H1 (cell line): Measurements from ENCODE around the gene MAGEA12. TPM values are rescaled to one million over a fixed set of nuclear protein-coding genes. Genes with fewer than 3 reads are reported as not detected.
"Not testable (repeated sequence)": the region's sequence is repeated elsewhere in the genome, so short reads cannot be mapped to it uniquely, and the experiment has no call there.

Source experiments
- CTCF ChIA-PET: fragments of 300-600 bp; sonication (Branson Sonifier 250); formaldehyde crosslinking; loops from one replicate; lab custom pipeline; 2021; ENCODE audit not compliant: partially characterized antibody; lab: Charles Lee
- POLR2A ChIA-PET: fragments of 300-600 bp; sonication (Branson Sonifier 250); formaldehyde crosslinking; loops from one replicate; lab custom pipeline; 2021; ENCODE audit warnings: inconsistent platforms; ENCODE audit not compliant: partially characterized antibody; lab: Charles Lee
- DNase-seq, 2 experiments: peaks; one replicate each; pipeline versions ENCODE4 v3.0.0 to v3.0.0-alpha.2; 2010 to 2022; ENCODE audit warnings: low spot score in 2 of 2, low read depth in 1 of 2, mixed read lengths in 1 of 2
- FAIRE-seq: peaks from 2 replicates; lab custom pipeline; 2011; peaks lifted over from hg19 to GRCh38; lab: Jason Lieb, UNC
- H2AFZ ChIP-seq: 2 replicates; pipeline ENCODE4 v1.8.1; 2012; ENCODE audit warnings: low read length, inconsistent platforms
- H2AK5ac ChIP-seq: 2 replicates; pipeline ENCODE4 v1.6.1; 2013; ENCODE audit warnings: low read depth, low read length
- H2BK120ac ChIP-seq: replicated peaks from 2 replicates; pipeline ENCODE3; 2013; ENCODE audit warnings: low read depth, low read length, inconsistent platforms
- H2BK12ac ChIP-seq: 2 replicates; pipeline ENCODE4 v1.6.1; 2013; ENCODE audit warnings: low read depth, low read length
- H2BK15ac ChIP-seq: 2 replicates; pipeline ENCODE4 v1.6.1; 2013; ENCODE audit warnings: low read length
- H2BK20ac ChIP-seq: 2 replicates; pipeline ENCODE4 v1.6.1; 2013; ENCODE audit warnings: low read length
- H2BK5ac ChIP-seq: 2 replicates; pipeline ENCODE4 v1.6.1; 2013; ENCODE audit warnings: low read depth, low read length
- H3K14ac ChIP-seq: 2 replicates; pipeline ENCODE4 v1.6.1; 2013; ENCODE audit warnings: inconsistent platforms; ENCODE audit not compliant: insufficient read length
- H3K18ac ChIP-seq: 2 replicates; pipeline ENCODE4 v1.6.1; 2013; ENCODE audit warnings: low read length; ENCODE audit errors: extremely low read depth
- H3K23ac ChIP-seq: 2 replicates; pipeline ENCODE4 v1.6.1; 2013; ENCODE audit warnings: inconsistent platforms; ENCODE audit not compliant: insufficient read length
- H3K23me2 ChIP-seq: 2 replicates; pipeline ENCODE4 v1.6.1; 2013; ENCODE audit warnings: low read depth, low read length
- H3K27ac ChIP-seq: 2 replicates; pipeline ENCODE4 v1.6.1; 2011; ENCODE audit warnings: low read depth, low read length, inconsistent platforms
- H3K27me3 ChIP-seq, 4 experiments: replicated peaks in 1 of 4; 1 replicate in 1 of 4; 2 replicates in 3 of 4; pipeline versions ENCODE4 v1.6.1 to v1.8.1; 2011 to 2013; ENCODE audit warnings: low read length in 3 of 4, mild to moderate bottlenecking in 3 of 4, inconsistent platforms in 2 of 4, mixed read lengths in 2 of 4, moderate library complexity in 1 of 4; ENCODE audit not compliant: control insufficient read depth in 3 of 4, insufficient read depth in 3 of 4; ENCODE audit errors: extremely low read depth in 1 of 4
- H3K36me3 ChIP-seq, 4 experiments: 2 replicates each; pipeline versions ENCODE4 v1.6.1 to v1.8.1; 2011 to 2013; ENCODE audit warnings: mild to moderate bottlenecking in 4 of 4, low read length in 3 of 4, moderate library complexity in 2 of 4, control low read depth in 1 of 4, inconsistent platforms in 1 of 4; ENCODE audit not compliant: insufficient read depth in 4 of 4, control insufficient read depth in 2 of 4
- H3K4ac ChIP-seq: replicated peaks from 2 replicates; pipeline ENCODE3; 2013; ENCODE audit warnings: low read length, low read depth, mixed read lengths, inconsistent platforms; ENCODE audit not compliant: insufficient read length
- H3K4me1 ChIP-seq, 4 experiments: replicated peaks in 1 of 4; 1 replicate in 1 of 4; 2 replicates in 3 of 4; pipeline versions ENCODE4 v1.6.1 to v1.8.1; 2011 to 2013; ENCODE audit warnings: low read length in 3 of 4, inconsistent platforms in 2 of 4, mixed read lengths in 1 of 4; ENCODE audit not compliant: insufficient read depth in 4 of 4, control insufficient read depth in 3 of 4
- H3K4me2 ChIP-seq, 2 experiments: 2 replicates each; pipeline versions ENCODE4 v1.6.1 to v1.8.1; 2011 to 2013; ENCODE audit warnings: low read depth in 2 of 2, low read length in 2 of 2, control low read depth in 1 of 2, inconsistent platforms in 1 of 2, mild to moderate bottlenecking in 1 of 2; ENCODE audit not compliant: insufficient read depth in 1 of 2
- H3K4me3 ChIP-seq, 4 experiments: fragments of 200-600, 300-600 bp in 1 of 4; sonication (generic), shearing (Covaris generic), sonication (Bioruptor Twin) in 1 of 4; 2 replicates each; pipeline versions ENCODE4 v1.5.1 to v1.8.1; 2011 to 2016; ENCODE audit warnings: low read length in 4 of 4, low read depth in 3 of 4, control low read depth in 2 of 4, inconsistent platforms in 2 of 4, mild to moderate bottlenecking in 2 of 4, mixed read lengths in 1 of 4, moderate library complexity in 1 of 4; ENCODE audit not compliant: insufficient read depth in 2 of 4; ENCODE audit errors: extremely low read depth in 1 of 4
- H3K56ac ChIP-seq: replicated peaks from 2 replicates; pipeline ENCODE3; 2013; ENCODE audit warnings: low read depth, mild to moderate bottlenecking, mixed read lengths, low read length, inconsistent platforms; ENCODE audit not compliant: insufficient read length
- H3K79me1 ChIP-seq: 2 replicates; pipeline ENCODE4 v1.6.1; 2013; ENCODE audit warnings: low read depth, low read length, control low read depth
- H3K79me2 ChIP-seq, 2 experiments: 2 replicates each; pipeline versions ENCODE4 v1.6.1 to v1.8.1; 2012 to 2013; ENCODE audit warnings: low read length in 2 of 2, mild to moderate bottlenecking in 2 of 2, inconsistent platforms in 1 of 2; ENCODE audit not compliant: insufficient read depth in 2 of 2, control insufficient read depth in 1 of 2
- H3K9ac ChIP-seq, 4 experiments: replicated peaks in 1 of 4; 1 replicate in 1 of 4; 2 replicates in 3 of 4; pipeline versions ENCODE4 v1.6.1 to v1.8.1; 2011 to 2013; ENCODE audit warnings: low read depth in 3 of 4, low read length in 3 of 4, control low read depth in 2 of 4, mild to moderate bottlenecking in 2 of 4, moderate library complexity in 2 of 4, inconsistent platforms in 1 of 4; ENCODE audit errors: extremely low read depth in 1 of 4
- H3K9me3 ChIP-seq, 2 experiments: 2 replicates each; pipeline versions ENCODE4 v1.6.1 to v1.8.1; 2012 to 2013; ENCODE audit warnings: mild to moderate bottlenecking in 2 of 2, moderate library complexity in 2 of 2, control low read depth in 1 of 2, inconsistent platforms in 1 of 2, low read depth in 1 of 2, low read length in 1 of 2, mixed read lengths in 1 of 2; ENCODE audit not compliant: insufficient read depth in 2 of 2
- H4K20me1 ChIP-seq, 2 experiments: replicated peaks in 1 of 2; 2 replicates each; pipeline versions ENCODE3 to v1.8.1; 2011 to 2013; ENCODE audit warnings: inconsistent platforms in 2 of 2, low read length in 2 of 2, mild to moderate bottlenecking in 1 of 2; ENCODE audit not compliant: insufficient read depth in 2 of 2, control insufficient read depth in 1 of 2
- H4K5ac ChIP-seq: 2 replicates; pipeline ENCODE4 v1.6.1; 2013; ENCODE audit warnings: low read length, low read depth, mixed read lengths, inconsistent platforms; ENCODE audit not compliant: insufficient read length
- H4K8ac ChIP-seq: 2 replicates; pipeline ENCODE4 v1.8.0; 2013; ENCODE audit warnings: mild to moderate bottlenecking, moderate library complexity, low read length, inconsistent platforms; ENCODE audit not compliant: insufficient read depth; ENCODE audit errors: extremely low read depth
- H4K91ac ChIP-seq: replicated peaks from 2 replicates; pipeline ENCODE3; 2013; ENCODE audit warnings: low read length, mixed read lengths, inconsistent platforms; ENCODE audit not compliant: insufficient read length
- WGBS, 2 experiments: shearing (Covaris generic) in 1 of 2; methylation state at CpG; one replicate each; pipeline versions ENCODE4 v1.1.6 to v1.1.7; 2013 to 2015; ENCODE audit warnings: low lambda C conversion rate in 2 of 2, mixed read lengths in 2 of 2, inconsistent platforms in 1 of 2, low coverage in 1 of 2, missing lambda C conversion rate in 1 of 2; ENCODE audit not compliant: insufficient replicate concordance in 2 of 2, insufficient coverage in 1 of 2, insufficient read length in 1 of 2; ENCODE audit errors: extremely low coverage in 1 of 2, missing lambda C conversion rate in 1 of 2; 5-methylcytosine and 5-hydroxymethylcytosine counted together
- polyA plus RNA-seq, 7 experiments: library from polyadenylated mRNA; depleted of rRNA in 3 of 7; stranded (reverse) in 5 of 7; unstranded in 2 of 7; fragments of >200 nt in 5 of 7; fragments of 200-250 nt in 2 of 7; gene quantifications; 1 replicate in 5 of 7; 2 replicates in 1 of 7; 4 replicates in 1 of 7; pipeline versions ENCODE4 v1.2.1 to v1.2.3, GENCODE V29; 2011 to 2013; ENCODE audit warnings: missing spikeins in 2 of 7, mixed read lengths in 2 of 7
- total RNA-seq: library from RNA; stranded (reverse); fragmentation: NEBNext Ultra II Directional; extraction: Animal tissue kit (Norgen Biotek cat#: 25700); gene quantifications from 2 replicates; pipeline ENCODE4 v1.2.1, GENCODE V29; 2021

Gene MAGEA12
- total and polyA plus RNA-seq, 2 of the 8 experiments (the other 6 are each of a cell fraction or from before 2014, with no cell fraction given): not detected

DNA sequence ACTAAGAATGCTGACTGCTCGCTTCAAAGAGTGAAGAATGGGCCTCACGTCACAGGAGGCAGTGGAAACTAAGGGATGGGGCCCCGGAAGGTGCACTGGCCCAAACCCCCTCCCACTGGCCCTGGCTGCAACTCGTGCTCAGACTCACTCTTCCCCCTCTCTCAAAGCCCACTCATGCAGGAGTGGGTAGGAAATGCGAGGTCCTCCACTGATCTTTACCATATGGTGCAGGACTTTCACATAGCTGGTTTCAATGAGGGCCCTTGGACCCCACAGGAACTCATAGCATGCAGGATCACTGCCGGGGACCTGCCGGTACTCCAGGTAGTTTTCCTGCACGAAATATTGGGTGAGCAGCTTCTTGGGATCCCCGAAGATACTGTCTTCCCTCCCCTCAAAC lies 33.0 kb downstream of the MAGEA12 start:
- H3K79me1 ChIP-seq, H2BK12ac ChIP-seq, POLR2A ChIA-PET, H3K14ac ChIP-seq, H3K79me2 ChIP-seq, DNase-seq, H3K36me3 ChIP-seq, H3K4me2 ChIP-seq, H2AK5ac ChIP-seq, H3K4ac ChIP-seq, H2BK5ac ChIP-seq, H4K8ac ChIP-seq, H2BK15ac ChIP-seq, CTCF ChIA-PET, H3K23ac ChIP-seq, H3K9ac ChIP-seq, H3K4me3 ChIP-seq, H3K27ac ChIP-seq, H4K5ac ChIP-seq, H3K56ac ChIP-seq, H2BK20ac ChIP-seq, H3K4me1 ChIP-seq, H4K91ac ChIP-seq, H2AFZ ChIP-seq, H3K23me2 ChIP-seq, H3K18ac ChIP-seq, H4K20me1 ChIP-seq, H3K9me3 ChIP-seq, H3K27me3 ChIP-seq, H2BK120ac ChIP-seq: not testable (repeated sequence)
- peak; percentile 78 for FAIRE-seq
- 91% methylated on average over 5 of the region's 9 CpGs; no CpG with 5 or more reads in 1 of the 2 experiments for WGBS, 2 experiments

DNA sequence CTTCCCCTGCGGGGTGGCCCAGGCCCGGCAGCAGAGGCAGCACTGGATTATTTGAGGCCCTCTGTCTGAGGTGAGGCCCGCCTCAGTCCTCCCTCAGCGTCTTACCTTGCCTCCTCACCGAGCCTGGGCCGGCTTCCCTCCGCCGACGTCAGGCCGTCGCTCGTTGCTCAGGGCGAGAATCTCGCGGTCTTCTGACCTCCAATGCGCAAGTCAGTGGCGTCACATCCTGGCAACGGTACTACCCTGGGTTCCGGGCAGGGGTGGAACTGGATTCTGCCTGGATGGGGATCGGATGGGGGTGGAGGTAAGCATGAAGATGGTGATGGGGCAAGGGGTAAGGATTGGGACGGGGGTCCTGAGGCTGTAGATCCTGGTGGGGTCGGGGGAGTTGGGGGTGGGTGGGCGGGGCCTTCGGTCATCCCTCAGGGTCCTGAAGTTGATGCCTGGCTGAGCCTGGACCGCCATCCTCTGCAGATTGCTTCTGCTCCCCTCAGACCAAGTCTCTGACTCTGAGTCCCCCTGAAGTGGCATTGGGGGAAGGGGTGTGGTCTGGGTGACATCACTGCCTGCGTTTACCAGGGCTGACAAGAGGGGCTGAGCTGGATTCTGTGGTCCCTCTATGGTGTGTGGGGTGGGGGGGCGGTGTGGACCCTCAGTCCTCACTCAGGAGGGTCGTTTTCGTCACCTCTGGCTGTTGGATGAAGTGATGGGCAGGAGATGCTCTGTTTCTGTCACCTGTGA lies 36.2 kb downstream of the MAGEA12 start, which contains the start of gene MAGEA6:
MAGEA6 (minus strand) TSS at position 141 of the 741 bp plus-strand sequence. CDS start 2,039 bp downstream, outside the sequence.
- H3K4me3 ChIP-seq, H4K91ac ChIP-seq, CTCF ChIA-PET, H2AFZ ChIP-seq, H3K18ac ChIP-seq, H3K14ac ChIP-seq, H3K56ac ChIP-seq, FAIRE-seq, H2AK5ac ChIP-seq, H3K4me2 ChIP-seq, H4K20me1 ChIP-seq, H3K9me3 ChIP-seq, H3K4ac ChIP-seq, H2BK120ac ChIP-seq, DNase-seq, H4K8ac ChIP-seq, H3K27ac ChIP-seq, H2BK12ac ChIP-seq, H2BK20ac ChIP-seq, H3K79me1 ChIP-seq, H3K79me2 ChIP-seq, H3K9ac ChIP-seq, H4K5ac ChIP-seq, H3K27me3 ChIP-seq, H3K23me2 ChIP-seq, H3K36me3 ChIP-seq, H2BK5ac ChIP-seq, H2BK15ac ChIP-seq, POLR2A ChIA-PET, H3K23ac ChIP-seq, H3K4me1 ChIP-seq: not testable (repeated sequence)
- no CpG with 5 or more reads among the region's 29 CpGs for WGBS, 2 experiments
